ENCODE results near the gene MAP7. TPM values are rescaled to one million over a fixed set of nuclear protein-coding genes. Genes with fewer than 3 reads are reported as not detected.

MAP7 gene
- total and polyA plus RNA-seq, 2 experiments from 2014 or later: 0.76 to 0.79 TPM

- in situ Hi-C loops (cut with MboI): no loop called here
- Histone ChIP-seq H3K4me3 (no peak overlapping the region), H3K27ac (no peak overlapping the region), H3F3A (ENCODE audit: insufficient read depth) (0 out of 2 replicates have a peak, but pooled peaks cover 8% of the 10 kb centered on the region), H3K4me2 (ENCODE audit: unreplicated experiment) (no peak overlapping the region), H3K4me1 (ENCODE audit: insufficient read depth) (peaks cover 4% of the 10 kb centered on the region), H4K20me1 (ENCODE audit: insufficient read depth) (no peaks in the 10 kb centered on the region), H3K9ac (no peak overlapping the region), H3K9me2 (ENCODE audit: insufficient read depth) (no peaks in the 10 kb centered on the region), H2AFZ (no peak overlapping the region), H3K36me3 (ENCODE audit: low read depth) (no peaks in the 10 kb centered on the region), H3K79me2 (ENCODE audit: insufficient read depth) (no peaks in the 10 kb centered on the region), H3K9me3 (ENCODE audit: low read depth) (no peaks in the 10 kb centered on the region), H3K27me3 (replicated peaks; ENCODE audit: insufficient read depth) (no peaks in the 10 kb centered on the region)
- TF ChIP-seq EZH2phosphoT487 (IDR thresholded peaks at IDR 0.05; ENCODE audit: insufficient read depth, low read depth): no peak
- TF ChIP-seq EZH2 (IDR thresholded peaks at IDR 0.05; ENCODE audit: insufficient read depth, poor library complexity, severe bottlenecking): no peak
- 74 to 80% methylated on average over 5 of the region's 5 CpGs for WGBS, 2 experiments (ENCODE audit: low coverage in 1 of 2, low lambda C conversion rate in 2 of 2, missing lambda C conversion rate in 2 of 2)
- DNase-seq: peak; percentile 20
Observed at GRCh38 chr6:136415351-136416007, 134.7 kb downstream of the MAP7 start.

- DNase-seq: no peak
- Histone ChIP-seq H3K27me3 (replicated peaks; ENCODE audit: insufficient read depth) (no peaks in the 10 kb centered on the region), H3K9ac (no peak overlapping the region), H3K36me3 (ENCODE audit: low read depth) (no peaks in the 10 kb centered on the region), H3F3A (ENCODE audit: insufficient read depth) (peaks cover 19% of the 10 kb centered on the region; the same call in 1 of the 2 replicates), H3K27ac (no peak overlapping the region), H3K9me2 (ENCODE audit: insufficient read depth) (no peaks in the 10 kb centered on the region), H3K4me1 (ENCODE audit: insufficient read depth) (peaks cover 25% of the 10 kb centered on the region), H2AFZ (no peak overlapping the region), H4K20me1 (ENCODE audit: insufficient read depth) (no peaks in the 10 kb centered on the region), H3K9me3 (ENCODE audit: low read depth) (no peaks in the 10 kb centered on the region), H3K4me3 (no peak overlapping the region), H3K79me2 (ENCODE audit: insufficient read depth) (no peaks in the 10 kb centered on the region), H3K4me2 (ENCODE audit: unreplicated experiment) (no peak overlapping the region)
- in situ Hi-C loops (cut with MboI): no loop called here
- TF ChIP-seq EZH2phosphoT487 (IDR thresholded peaks at IDR 0.05; ENCODE audit: insufficient read depth, low read depth) (no peak), EZH2 (IDR thresholded peaks at IDR 0.05; ENCODE audit: insufficient read depth, poor library complexity, severe bottlenecking) (no peak)
- WGBS, 2 experiments (ENCODE audit: low coverage in 1 of 2, low lambda C conversion rate in 2 of 2, missing lambda C conversion rate in 2 of 2): 86 to 91% methylated on average over 3 of the region's 3 CpGs
Observed at GRCh38 chr6:136412410-136412809, 137.8 kb downstream of the MAP7 start.

GRCh38 chr6:136411453-136412354 lies 138.5 kb downstream of the MAP7 start:
- H3K9me3 ChIP-seq (ENCODE audit: low read depth): no peaks in the 10 kb centered on the region
- H3K4me1 ChIP-seq (ENCODE audit: insufficient read depth): peaks cover 25% of the 10 kb centered on the region
- no peak overlapping the region for H3K27ac ChIP-seq
- H3K79me2 ChIP-seq (ENCODE audit: insufficient read depth): no peaks in the 10 kb centered on the region
- no peaks in the 10 kb centered on the region for H3K9me2 ChIP-seq (ENCODE audit: insufficient read depth)
- WGBS, 2 experiments (ENCODE audit: low coverage in 1 of 2, low lambda C conversion rate in 2 of 2, missing lambda C conversion rate in 2 of 2): 93 to 94% methylated on average over 17 of the region's 17 CpGs
- no peak for DNase-seq
- H3F3A ChIP-seq (ENCODE audit: insufficient read depth): peaks cover 19% of the 10 kb centered on the region; the same call in 1 of the 2 replicates
- H3K4me2 ChIP-seq (ENCODE audit: unreplicated experiment): no peak overlapping the region
- H3K36me3 ChIP-seq (ENCODE audit: low read depth): no peaks in the 10 kb centered on the region
- no peak overlapping the region for H3K4me3 ChIP-seq
- no peak overlapping the region for H3K9ac ChIP-seq
- in situ Hi-C loops (cut with MboI): no loop called here
- H4K20me1 ChIP-seq (ENCODE audit: insufficient read depth): no peaks in the 10 kb centered on the region
- no peak for TF ChIP-seq EZH2 (IDR thresholded peaks at IDR 0.05; ENCODE audit: insufficient read depth, poor library complexity, severe bottlenecking)
- TF ChIP-seq EZH2phosphoT487 (IDR thresholded peaks at IDR 0.05; ENCODE audit: insufficient read depth, low read depth): no peak
- H3K27me3 ChIP-seq (replicated peaks; ENCODE audit: insufficient read depth): no peaks in the 10 kb centered on the region
- H2AFZ ChIP-seq: no peak overlapping the region

GRCh38 chr6:136411025-136411325 lies 139.2 kb downstream of the MAP7 start:
- peaks cover 19% of the 10 kb centered on the region; the same call in 1 of the 2 replicates for H3F3A ChIP-seq (ENCODE audit: insufficient read depth)
- no peak overlapping the region for H2AFZ ChIP-seq
- no peak for TF ChIP-seq EZH2phosphoT487 (IDR thresholded peaks at IDR 0.05; ENCODE audit: insufficient read depth, low read depth)
- TF ChIP-seq EZH2 (IDR thresholded peaks at IDR 0.05; ENCODE audit: insufficient read depth, poor library complexity, severe bottlenecking): no peak
- no peak overlapping the region for H3K27ac ChIP-seq
- no peak overlapping the region for H3K4me3 ChIP-seq
- H3K27me3 ChIP-seq (replicated peaks; ENCODE audit: insufficient read depth): no peaks in the 10 kb centered on the region
- H3K79me2 ChIP-seq (ENCODE audit: insufficient read depth): no peaks in the 10 kb centered on the region
- H3K9ac ChIP-seq: no peak overlapping the region
- no peak for DNase-seq
- H4K20me1 ChIP-seq (ENCODE audit: insufficient read depth): no peaks in the 10 kb centered on the region
- H3K36me3 ChIP-seq (ENCODE audit: low read depth): no peaks in the 10 kb centered on the region
- H3K4me2 ChIP-seq (ENCODE audit: unreplicated experiment): no peak overlapping the region
- peaks cover 25% of the 10 kb centered on the region for H3K4me1 ChIP-seq (ENCODE audit: insufficient read depth)
- H3K9me2 ChIP-seq (ENCODE audit: insufficient read depth): no peaks in the 10 kb centered on the region
- no peaks in the 10 kb centered on the region for H3K9me3 ChIP-seq (ENCODE audit: low read depth)
- 50 to 52% methylated on average over 1 of the region's 1 CpG for WGBS, 2 experiments (ENCODE audit: low coverage in 1 of 2, low lambda C conversion rate in 2 of 2, missing lambda C conversion rate in 2 of 2)
- in situ Hi-C loops (cut with MboI): no loop called here

Measured in GM23248 (cell line).